Stimulated activated CD8-positive, alpha-beta memory T cell treated with anti-CD3 and anti-CD28 coated beads, Interleukin-15, amount 100 ng/mL, for 48 hours (primary cell): ENCODE measurements around the gene TBL3.

Experiments
- DNase-seq, 2 donors: peaks; one replicate each; pipeline ENCODE4 v3.0.0-alpha.2; 2020; ENCODE audit warnings: low read depth in 2 of 2

TBL3 gene

GRCh38 chr16:1963806-1964505 is 7.9 kb upstream of the TBL3 start:
- DNase-seq = no peak

GRCh38 chr16:1964506-1965395 is 7.1 kb upstream of the TBL3 start, which contains the start of gene RPS2:
TSS of gene RPS2 (minus strand) at chr16:1964826. CDS start at chr16:1964625, 201 bp downstream.
- DNase-seq = peak; percentile 95 to 97

- no peak for DNase-seq
Measured at GRCh38 chr16:1965396-1966001, 6.4 kb upstream of the TBL3 start.

GRCh38 chr16:1966460-1966859 is 5.4 kb upstream of the TBL3 start, which contains the start of gene RNF151:
TSS of gene RNF151 (plus strand) at chr16:1966856. CDS start at chr16:1966882, 26 bp downstream.
- DNase-seq = no peak

- no peak for DNase-seq
Measured at GRCh38 chr16:1968146-1968953, 3.5 kb upstream of the TBL3 start.

GRCh38 chr16:1972490-1972877 is 631 bp downstream of the TBL3 start:
- DNase-seq = no peak

- DNase-seq = no peak
Measured at GRCh38 chr16:1973461-1974156, 1.8 kb downstream of the TBL3 start.

- no peak for DNase-seq
Measured at GRCh38 chr16:1974157-1975070, 2.6 kb downstream of the TBL3 start.

- DNase-seq = no peak
Measured at GRCh38 chr16:1975432-1976215, 3.8 kb downstream of the TBL3 start.

- no peak for DNase-seq
Measured at GRCh38 chr16:1976216-1976520, 4.3 kb downstream of the TBL3 start.

GRCh38 chr16:1976951-1977874 is 5.4 kb downstream of the TBL3 start:
- no peak for DNase-seq

GRCh38 chr16:1977875-1978268 is 6.0 kb downstream of the TBL3 start:
- no peak for DNase-seq

GRCh38 chr16:1978476-1979120 is 6.7 kb downstream of the TBL3 start:
- DNase-seq = no peak

- DNase-seq = no peak
Measured at GRCh38 chr16:1979271-1980029, 7.6 kb downstream of the TBL3 start.

- no peak for DNase-seq
Measured at GRCh38 chr16:1980030-1980769, 8.3 kb downstream of the TBL3 start.

GRCh38 chr16:1980770-1981087 is 8.9 kb downstream of the TBL3 start:
- DNase-seq = no peak
